Heart left ventricle (tissue), 16 donors: ENCODE data around the gene C2CD4D. TPM values are rescaled to one million over a fixed set of nuclear protein-coding genes. Genes with fewer than 3 reads are reported as not detected.
A peak's percentile ranks its signal among the peaks of the same experiment; 100 is the strongest.

Experiments
- ATAC-seq, 4 donors: fragments of 200-7000 bp; cut with Tn5 transposase; one replicate each; pipeline ENCODE4 v1.9.1; 2020 to 2022; ENCODE audit warnings: moderate library complexity in 4 of 4, mild to moderate bottlenecking in 3 of 4, moderate number of reproducible peaks in 1 of 4
- DNase-seq, 5 donors: peaks; one replicate each; pipeline ENCODE4 v3.0.0-alpha.2; 2020
- H3K27ac ChIP-seq, 12 donors: fragments of 200-600 bp; sonication (generic) in 4 of 12; one replicate each; pipeline versions ENCODE4 v1.5.0 to v1.8.0; 2016 to 2022; ENCODE audit warnings: mild to moderate bottlenecking in 2 of 12
- H3K27me3 ChIP-seq, 9 donors: fragments of 200-600 bp; sonication (generic) in 2 of 9; one replicate each; pipeline versions ENCODE4 v1.5.1 to v1.8.0; 2016 to 2022; ENCODE audit warnings: mild to moderate bottlenecking in 3 of 9
- H3K36me3 ChIP-seq, 9 donors: fragments of 200-600 bp; sonication (generic) in 2 of 9; one replicate each; pipeline versions ENCODE4 v1.5.0 to v1.8.0; 2018 to 2022; ENCODE audit warnings: mild to moderate bottlenecking in 2 of 9
- H3K4me1 ChIP-seq, 12 donors: fragments of 200-600 bp; sonication (generic) in 4 of 12; one replicate each; pipeline versions ENCODE4 v1.5.0 to v1.8.0; 2016 to 2022; ENCODE audit warnings: mild to moderate bottlenecking in 3 of 12
- H3K4me3 ChIP-seq, 12 donors: fragments of 200-600 bp; sonication (generic) in 4 of 12; one replicate each; pipeline versions ENCODE4 v1.5.0 to v1.8.0; 2017 to 2022; ENCODE audit warnings: mild to moderate bottlenecking in 9 of 12, moderate library complexity in 4 of 12
- H3K9me3 ChIP-seq, 12 donors: fragments of 200-600 bp; sonication (generic) in 4 of 12; one replicate each; pipeline versions ENCODE4 v1.5.0 to v1.8.0; 2016 to 2022; ENCODE audit warnings: mild to moderate bottlenecking in 1 of 12
- POLR2A ChIP-seq, 2 donors: fragments of 450-650 bp; IDR thresholded peaks; one replicate each; pipeline ENCODE4 v1.6.1; 2017; ENCODE audit warnings: antibody characterized with exemption in 2 of 2, mild to moderate bottlenecking in 2 of 2, moderate library complexity in 2 of 2
- WGBS, 4 donors: extraction: QIAGEN DNeasy Blood & Tissue Kit in 2 of 4; methylation state at CpG; one replicate each; pipeline versions ENCODE4 v1.1.5 to v1.1.7; 2013 to 2018; 5-methylcytosine and 5-hydroxymethylcytosine counted together
- intact Hi-C, 10 donors: fragments of 100-400 bp; cut with DNase I; formaldehyde crosslinking; loops; one replicate each; pipeline versions ENCODE4 v1.11.1 to v1.14.2; 2022
- polyA plus RNA-seq, 2 donors: library from polyadenylated mRNA; stranded (reverse); fragments of 200-250 nt; gene quantifications; one replicate each; pipeline ENCODE4 v1.2.3, GENCODE V29; 2013
- total RNA-seq, 9 donors: library from RNA; depleted of rRNA in 2 of 9; stranded (reverse); fragments of >200 nt in 2 of 9; fragmentation: NEBNext Ultra II Directional in 3 of 9; extraction: Animal tissue kit (Norgen Biotek cat#: 25700) in 3 of 9; gene quantifications; one replicate each; pipeline versions ENCODE4 v1.1.0 to v1.2.4, GENCODE V29; 2016 to 2023
- TF ChIP-seq, protein P1 (sequence below), 12 donors: fragments of 200-600 bp; sonication (generic) in 4 of 12; IDR thresholded peaks; one replicate each; pipeline versions ENCODE4 v1.5.0 to v1.8.0; 2018 to 2022; ENCODE audit warnings: antibody characterized with exemption in 12 of 12, mild to moderate bottlenecking in 5 of 12
- donor health status: ischemic (EF 13 %, LVEDD 7.1; RV severe dilation, severe dysfunction).
- donor health status: healthy with polysubstance abuse.
- donor health status: DM: no; HTN: yes; CAD: no.
- donor health status: DM: no; HTN: no; CAD: no.
- donor health status: ischemic (EF 25% LVEDD 6.9; RV normal size, moderate dysfunction).
- donor health status: ischemic (EF 25% LVEDD 5.7; RV mildly dilated, moderate dysfunction).
- donor health status: healthy.
- donor health status: DM: yes; HTN: yes; CAD: no.
- donor health status: ischemic (EF 35%, LVEDD 5.7; RV mildly dilated, moderate dysfunction).
- donor health status: nonischemic (EF 11% LVEDD 7.7; RV severe dilation, severe dysfunction).
- donor health status: DM: yes; HTN: yes; CAD: no.
- donor health status: PGD.
- donor health status: ischemic (EF 29% LVEDD 5.4; RV normal size, mild dysfunction).
- donor health status: nonischemic (EF 23%, LVEDD 6.1; RV moderate dilation, normal function).

C2CD4D gene
- total and polyA plus RNA-seq, 11 donors, result 0.14 to 0.28 TPM; not detected in 9

DNA sequence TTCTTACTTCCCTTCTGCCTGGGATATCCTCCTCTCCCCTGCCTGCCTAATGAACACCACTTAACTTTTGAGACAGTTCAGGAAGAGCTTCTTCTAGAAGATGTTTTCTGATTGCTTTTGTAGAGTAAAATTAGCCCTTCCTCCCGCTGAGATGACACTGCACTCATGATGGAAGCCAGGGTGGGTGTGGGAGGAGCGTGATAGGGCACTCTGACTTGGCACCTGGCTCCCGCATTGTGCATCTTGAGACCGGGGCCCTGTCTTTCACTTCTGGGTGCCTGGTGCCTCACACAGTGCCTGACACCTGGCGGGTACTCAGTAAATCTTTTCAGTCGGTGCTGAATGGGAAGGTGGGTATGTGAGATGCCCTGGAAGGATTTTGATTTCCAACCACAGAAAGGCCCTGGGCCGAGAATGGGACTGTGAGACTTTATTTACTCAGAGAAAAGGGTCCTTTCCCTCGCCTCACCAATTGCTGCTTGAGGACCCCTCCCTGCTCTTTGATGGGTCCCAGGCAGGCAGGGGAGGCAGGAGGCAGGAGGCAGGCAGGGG, 7.1 kb upstream of the C2CD4D start:
- DNase-seq (no peak), ATAC-seq (no peak)
- Histone ChIP-seq H3K27me3 (peaks cover 0 to 13% (median 0%) of the 10 kb centered on the region in 9 donors), H3K27ac (no peak overlapping the region), H3K9me3 (no peaks in the 10 kb centered on the region), H3K36me3 (no peaks in the 10 kb centered on the region), H3K4me3 (no peak overlapping the region), H3K4me1 (peaks cover 0 to 16% (median 0%) of the 10 kb centered on the region in 12 donors)
- intact Hi-C loops, result no loop called here
- 85 to 89% (median 86%) methylated on average over 8 of the region's 8 CpGs for WGBS, 4 donors
- TF ChIP-seq, protein P1, sequence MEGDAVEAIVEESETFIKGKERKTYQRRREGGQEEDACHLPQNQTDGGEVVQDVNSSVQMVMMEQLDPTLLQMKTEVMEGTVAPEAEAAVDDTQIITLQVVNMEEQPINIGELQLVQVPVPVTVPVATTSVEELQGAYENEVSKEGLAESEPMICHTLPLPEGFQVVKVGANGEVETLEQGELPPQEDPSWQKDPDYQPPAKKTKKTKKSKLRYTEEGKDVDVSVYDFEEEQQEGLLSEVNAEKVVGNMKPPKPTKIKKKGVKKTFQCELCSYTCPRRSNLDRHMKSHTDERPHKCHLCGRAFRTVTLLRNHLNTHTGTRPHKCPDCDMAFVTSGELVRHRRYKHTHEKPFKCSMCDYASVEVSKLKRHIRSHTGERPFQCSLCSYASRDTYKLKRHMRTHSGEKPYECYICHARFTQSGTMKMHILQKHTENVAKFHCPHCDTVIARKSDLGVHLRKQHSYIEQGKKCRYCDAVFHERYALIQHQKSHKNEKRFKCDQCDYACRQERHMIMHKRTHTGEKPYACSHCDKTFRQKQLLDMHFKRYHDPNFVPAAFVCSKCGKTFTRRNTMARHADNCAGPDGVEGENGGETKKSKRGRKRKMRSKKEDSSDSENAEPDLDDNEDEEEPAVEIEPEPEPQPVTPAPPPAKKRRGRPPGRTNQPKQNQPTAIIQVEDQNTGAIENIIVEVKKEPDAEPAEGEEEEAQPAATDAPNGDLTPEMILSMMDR (IDR thresholded peaks at IDR 0.05), result no peak
- TF ChIP-seq POLR2A (IDR thresholded peaks at IDR 0.05), result no peak

DNA sequence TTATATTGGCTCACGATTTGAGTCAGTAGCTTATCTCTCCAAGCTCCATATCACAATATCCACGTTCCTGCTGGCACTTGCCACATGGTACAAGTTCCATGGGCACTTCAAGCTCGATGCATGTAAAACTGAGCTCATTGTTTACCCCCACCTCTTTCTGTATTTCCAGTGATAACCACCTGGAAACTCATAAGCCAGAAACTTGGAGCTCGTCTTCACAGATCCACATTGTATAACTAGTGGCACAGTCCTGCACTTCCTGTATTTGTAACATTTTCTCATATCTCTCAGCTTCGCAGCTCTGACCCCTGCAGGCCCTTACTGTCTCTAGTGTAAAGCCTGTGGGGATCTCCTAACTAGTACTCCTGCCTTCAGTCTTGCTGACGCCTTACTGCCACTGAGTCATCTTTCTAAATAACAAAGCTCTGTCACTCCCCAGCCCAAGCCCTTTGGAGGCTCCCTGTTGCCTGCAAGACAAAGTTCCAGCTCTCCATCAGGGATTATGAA, 6.5 kb upstream of the C2CD4D start:
- Histone ChIP-seq H3K9me3 (no peaks in the 10 kb centered on the region), H3K4me3 (no peak overlapping the region), H3K4me1 (peaks cover 0 to 16% (median 0%) of the 10 kb centered on the region in 12 donors), H3K27ac (no peak overlapping the region), H3K36me3 (no peaks in the 10 kb centered on the region), H3K27me3 (peaks cover 0 to 15% (median 0%) of the 10 kb centered on the region in 9 donors)
- DNase-seq (no peak), ATAC-seq (no peak)
- 36 to 59% (median 40%) methylated on average over 6 of the region's 6 CpGs for WGBS, 4 donors
- intact Hi-C loops, result no loop called here
- TF ChIP-seq POLR2A (IDR thresholded peaks at IDR 0.05), result no peak
- TF ChIP-seq, protein P1 (IDR thresholded peaks at IDR 0.05), result no peak

DNA sequence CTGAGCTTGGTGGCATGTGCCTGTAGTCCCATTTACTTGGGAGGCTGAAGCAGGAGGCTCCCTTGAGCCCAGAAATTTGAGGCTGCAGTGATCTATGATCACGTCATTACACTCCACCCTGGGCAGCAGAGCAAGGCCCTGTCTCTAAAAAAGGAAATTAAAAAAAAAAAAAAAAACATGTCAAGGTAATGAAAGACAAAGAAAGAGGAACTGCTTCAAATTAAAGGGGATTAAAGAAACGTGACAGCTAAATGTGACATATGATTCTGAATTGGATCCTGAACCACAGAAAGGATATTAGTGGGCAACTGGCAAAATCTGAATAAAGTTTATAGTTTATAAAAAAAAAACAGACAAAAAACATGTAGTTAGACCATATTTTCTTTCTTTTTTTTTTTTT, 3.8 kb upstream of the C2CD4D start:
- H3K9me3 ChIP-seq, result no peaks in the 10 kb centered on the region
- no peaks in the 10 kb centered on the region for H3K36me3 ChIP-seq
- TF ChIP-seq, protein P1 (IDR thresholded peaks at IDR 0.05), result no peak
- intact Hi-C loops, result no loop called here
- DNase-seq (no peak), ATAC-seq (no peak)
- no peak overlapping the region for H3K27ac ChIP-seq
- peaks cover 0 to 26% (median 16%) of the 10 kb centered on the region in 12 donors for H3K4me1 ChIP-seq
- H3K4me3 ChIP-seq, result no peak overlapping the region
- peaks cover 8 to 32% (median 22%) of the 10 kb centered on the region in 9 donors for H3K27me3 ChIP-seq
- WGBS, 4 donors, result 77 to 82% (median 82%) methylated on average over 2 of the region's 2 CpGs

DNA sequence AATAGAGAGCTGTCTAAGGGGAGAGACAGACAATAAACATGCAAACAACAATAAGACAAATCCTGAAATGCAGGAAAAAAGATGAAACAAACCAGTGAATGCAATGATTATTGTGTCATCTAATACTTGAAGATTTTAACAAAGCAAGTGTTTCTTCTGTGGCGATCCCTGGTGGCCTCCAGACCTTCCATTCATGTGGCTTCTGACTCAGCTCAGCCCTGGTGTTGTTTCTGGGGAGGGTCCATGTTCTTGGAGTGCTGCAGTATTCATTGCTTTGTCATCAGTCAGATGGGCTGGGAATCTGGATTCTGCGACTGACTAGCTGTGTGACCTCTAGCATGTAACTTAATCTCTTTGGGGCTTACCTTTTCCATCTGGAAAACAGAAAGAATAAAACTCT, 1.5 kb upstream of the C2CD4D start:
- intact Hi-C loops, result no loop called here

DNA sequence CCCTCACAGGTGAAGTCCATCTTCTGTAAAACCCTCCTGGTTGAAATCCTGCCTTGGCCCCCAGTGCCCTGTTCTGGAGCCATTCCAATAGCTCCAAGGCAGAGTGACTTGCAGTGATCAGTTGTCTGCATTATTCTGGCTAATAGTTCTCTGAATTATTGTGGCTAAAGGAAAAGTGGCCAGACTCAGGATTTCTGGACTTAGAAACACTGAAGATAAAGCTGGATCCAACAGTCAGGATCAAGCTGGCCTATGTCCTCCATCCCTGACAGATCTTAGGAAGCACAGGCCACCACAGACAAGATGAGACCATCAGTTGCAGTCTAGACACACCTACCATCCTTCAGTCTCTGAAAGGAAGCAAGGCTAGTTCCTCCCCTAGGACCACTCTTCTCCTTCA, 801 bp upstream of the C2CD4D start:
- peaks cover 16 to 46% (median 29%) of the 10 kb centered on the region in 9 donors for H3K27me3 ChIP-seq
- TF ChIP-seq POLR2A (IDR thresholded peaks at IDR 0.05), result no peak
- TF ChIP-seq, protein P1 (IDR thresholded peaks at IDR 0.05), result no peak

More for the DNA sequence above, 1.5 kb upstream of the C2CD4D start:
- Histone ChIP-seq H3K27me3 (peaks cover 16 to 46% (median 29%) of the 10 kb centered on the region in 9 donors), H3K9me3 (no peaks in the 10 kb centered on the region), H3K4me1 (peaks cover 0 to 31% (median 19%) of the 10 kb centered on the region in 12 donors), H3K36me3 (no peaks in the 10 kb centered on the region), H3K4me3 (no peak overlapping the region), H3K27ac (no peak overlapping the region)
- WGBS, 4 donors, result 86 to 97% (median 93%) methylated on average over 2 of the region's 2 CpGs
- no peak for DNase-seq
- no peak for ATAC-seq
- no peak for TF ChIP-seq POLR2A (IDR thresholded peaks at IDR 0.05)

More for the DNA sequence above, 801 bp upstream of the C2CD4D start:
- intact Hi-C loops, result no loop called here
- Histone ChIP-seq H3K9me3 (no peaks in the 10 kb centered on the region), H3K4me3 (peak overlapping the region in 1 of 12 donors; percentile 57), H3K27ac (peak overlapping the region in 3 of 12 donors; percentile 46 to 68 (median 49)), H3K36me3 (no peaks in the 10 kb centered on the region), H3K4me1 (peaks cover 0 to 29% (median 19%) of the 10 kb centered on the region in 12 donors)
- DNase-seq, result no peak
- ATAC-seq, result no peak
